Lung (tissue), 12 donors: ENCODE data around the gene RGP1. TPM values are rescaled to one million over a fixed set of nuclear protein-coding genes. Genes with fewer than 3 reads are reported as not detected.

ENCODE experiments used
- ATAC-seq: fragments of 200-7000 bp; cut with Tn5 transposase; one replicate; pipeline ENCODE4 v1.9.1; 2020; ENCODE audit warnings: moderate number of reproducible peaks; ENCODE audit not compliant: insufficient read depth, low FRiP score
- DNase-seq, 3 donors: peaks; one replicate each; pipeline ENCODE4 v3.0.0-alpha.2; 2013 to 2017
- H3K27ac ChIP-seq, 2 donors: one replicate each; pipeline ENCODE4 v1.5.1; 2013; ENCODE audit warnings: mild to moderate bottlenecking in 2 of 2, moderate library complexity in 2 of 2, control low read depth in 1 of 2, inconsistent platforms in 1 of 2, low read depth in 1 of 2, low read length in 1 of 2
- H3K27me3 ChIP-seq, 3 donors: one replicate each; pipeline ENCODE4 v1.5.1; 2013; ENCODE audit warnings: low read length in 2 of 3; ENCODE audit not compliant: control insufficient read depth in 3 of 3, insufficient read depth in 3 of 3
- H3K36me3 ChIP-seq, 4 donors: one replicate each; pipeline ENCODE4 v1.5.1; 2013; ENCODE audit warnings: low read length in 4 of 4, mild to moderate bottlenecking in 1 of 4, moderate library complexity in 1 of 4; ENCODE audit not compliant: control insufficient read depth in 4 of 4, insufficient read depth in 4 of 4
- H3K4me1 ChIP-seq, 5 donors: one replicate each; pipeline ENCODE4 v1.5.1; 2013; ENCODE audit warnings: low read length in 5 of 5, mild to moderate bottlenecking in 2 of 5, moderate library complexity in 1 of 5; ENCODE audit not compliant: control insufficient read depth in 5 of 5, insufficient read depth in 5 of 5
- H3K4me3 ChIP-seq: one replicate; pipeline ENCODE4 v1.5.1; 2013; ENCODE audit warnings: mild to moderate bottlenecking, control low read depth, moderate library complexity
- H3K9ac ChIP-seq, 2 donors: one replicate each; pipeline ENCODE4 v1.5.1; 2013; ENCODE audit warnings: low read length in 2 of 2, control low read depth in 1 of 2; ENCODE audit not compliant: insufficient read depth in 1 of 2
- H3K9me3 ChIP-seq, 4 donors: one replicate each; pipeline ENCODE4 v1.5.1; 2013; ENCODE audit warnings: low read length in 3 of 4, mild to moderate bottlenecking in 1 of 4, moderate library complexity in 1 of 4; ENCODE audit not compliant: control insufficient read depth in 4 of 4, insufficient read depth in 3 of 4
- CTCF ChIP-seq: IDR thresholded peaks from 2 replicates; pipeline ENCODE4 v1.5.1; 2012; ENCODE audit warnings: mild to moderate bottlenecking; ENCODE audit errors: control extremely low read depth, extremely low read depth
- WGBS, 2 donors: extraction: QIAGEN DNeasy Blood & Tissue Kit; methylation state at CpG; one replicate each; pipeline ENCODE4 v1.1.7; 2013; 5-methylcytosine and 5-hydroxymethylcytosine counted together
- polyA plus RNA-seq, 2 donors: library from polyadenylated mRNA; stranded (reverse); fragments of 200-250 nt; gene quantifications; one replicate each; pipeline ENCODE4 v1.2.1, GENCODE V29; 2013
- total RNA-seq, 2 donors: library from RNA; depleted of rRNA in 1 of 2; stranded (reverse); fragments of >200 nt in 1 of 2; gene quantifications; one replicate each; pipeline ENCODE4 v1.2.1, GENCODE V29; 2014 to 2021
- donor health status: control.
- donor health status: control.
- donor health status: Bipolar disorder and iron deficiency.
- donor health status: healthy.
- donor health status: DM: yes; HTN: yes; CAD: no.

The RGP1 gene
- total and polyA plus RNA-seq, 4 donors, result 11.7 to 33.2 (median 12.9) TPM

GRCh38 chr9:35743880-35744518, 5.1 kb upstream of the RGP1 start:
- Histone ChIP-seq H3K9ac (no peak overlapping the region), H3K36me3 (peaks cover 29 to 48% (median 37%) of the 10 kb centered on the region in 4 donors), H3K27me3 (no peaks in the 10 kb centered on the region), H3K4me3 (no peak overlapping the region), H3K4me1 (peaks cover 0 to 26% (median 19%) of the 10 kb centered on the region in 5 donors), H3K9me3 (no peaks in the 10 kb centered on the region), H3K27ac (no peak overlapping the region)
- WGBS, 2 donors, result 84 to 87% methylated on average over 8 of the region's 8 CpGs
- DNase-seq, result no peak
- TF ChIP-seq CTCF, result no peak
- ATAC-seq, result no peak

GRCh38 chr9:35745569-35745968, 3.5 kb upstream of the RGP1 start:
- H3K4me3 ChIP-seq, result no peak overlapping the region

GRCh38 chr9:35746583-35746982, 2.5 kb upstream of the RGP1 start:
- Histone ChIP-seq H3K4me3 (peak overlapping the region; percentile 8), H3K9me3 (no peaks in the 10 kb centered on the region), H3K27ac (no peak overlapping the region), H3K36me3 (peaks cover 14 to 39% (median 24%) of the 10 kb centered on the region in 4 donors), H3K27me3 (no peaks in the 10 kb centered on the region), H3K9ac (peak overlapping the region in 1 of 2 donors; percentile 92), H3K4me1 (peaks cover 2 to 34% (median 26%) of the 10 kb centered on the region in 5 donors)
- no peak for TF ChIP-seq CTCF
- ATAC-seq (no peak), DNase-seq (no peak)
- WGBS, 2 donors, result 44 to 62% methylated on average over 3 of the region's 3 CpGs

More at GRCh38 chr9:35745569-35745968, 3.5 kb upstream of the RGP1 start:
- ATAC-seq (no peak), DNase-seq (no peak)
- H3K36me3 ChIP-seq, result peaks cover 17 to 37% (median 23%) of the 10 kb centered on the region in 4 donors
- TF ChIP-seq CTCF, result no peak
- WGBS, 2 donors, result 54 to 83% methylated on average over 1 of the region's 1 CpG
- no peaks in the 10 kb centered on the region for H3K9me3 ChIP-seq
- H3K27ac ChIP-seq, result no peak overlapping the region
- H3K4me1 ChIP-seq, result peaks cover 2 to 34% (median 26%) of the 10 kb centered on the region in 5 donors
- H3K9ac ChIP-seq, result no peak overlapping the region
- H3K27me3 ChIP-seq, result no peaks in the 10 kb centered on the region
